Measurements from ENCODE around the gene PTGFR.

The PTGFR gene

GRCh38 chr1:78565393-78565792 lies 74.6 kb downstream of the PTGFR start:
- H3K4me3 ChIP-seq (ENCODE audit: low read depth, low read length), result no peak overlapping the region
- no peak for TF ChIP-seq CTCF (IDR thresholded peaks at IDR 0.05; ENCODE audit: low read depth, low read length, missing control alignments)
- DNase-seq (ENCODE audit: low read depth), result no peak

GRCh38 chr1:78570539-78570938 lies 79.8 kb downstream of the PTGFR start:
- no peak overlapping the region for H3K4me3 ChIP-seq (ENCODE audit: low read depth, low read length)
- no peak for DNase-seq (ENCODE audit: low read depth)
- no peak for TF ChIP-seq CTCF (IDR thresholded peaks at IDR 0.05; ENCODE audit: low read depth, low read length, missing control alignments)

- no peak overlapping the region for H3K4me3 ChIP-seq (ENCODE audit: low read depth, low read length)
- TF ChIP-seq CTCF (IDR thresholded peaks at IDR 0.05; ENCODE audit: low read depth, low read length, missing control alignments), result no peak
- no peak for DNase-seq (ENCODE audit: low read depth)
Observed at GRCh38 chr1:78577257-78578100, 86.7 kb downstream of the PTGFR start.

DNA sequence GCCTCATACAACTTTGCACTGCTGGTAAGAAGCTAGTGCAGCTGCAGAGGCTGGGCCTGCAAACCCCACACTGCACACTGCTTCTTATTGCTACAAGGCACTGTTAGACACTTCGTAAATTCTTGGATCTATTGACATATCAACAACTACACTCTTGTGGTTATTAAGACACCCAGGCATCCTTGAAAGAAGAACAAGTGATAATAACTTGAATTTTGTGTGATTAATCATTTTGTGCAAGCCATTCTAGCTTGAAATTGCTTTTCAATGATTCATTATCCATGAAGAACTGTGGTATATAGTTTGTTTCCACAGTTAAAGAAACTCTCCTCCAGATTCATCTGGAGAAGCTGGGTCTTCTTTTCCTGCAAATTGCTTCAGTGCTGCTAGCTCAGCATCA lies 95.8 kb downstream of the PTGFR start:
- TF ChIP-seq CTCF (IDR thresholded peaks at IDR 0.05; ENCODE audit: low read depth, low read length, missing control alignments), result no peak
- no peak overlapping the region for H3K4me3 ChIP-seq (ENCODE audit: low read depth, low read length)
- DNase-seq (ENCODE audit: low read depth), result no peak

- no peak overlapping the region for H3K4me3 ChIP-seq (ENCODE audit: low read depth, low read length)
- no peak for DNase-seq (ENCODE audit: low read depth)
- no peak for TF ChIP-seq CTCF (IDR thresholded peaks at IDR 0.05; ENCODE audit: low read depth, low read length, missing control alignments)
Observed at GRCh38 chr1:78587211-78587610, 96.4 kb downstream of the PTGFR start.

Data from GM12864 (cell line).